HG02970 (cell line): ENCODE results near the gene RPH3AL.
"Not testable (repeated sequence)": the region's sequence is repeated elsewhere in the genome, so short reads cannot be mapped to it uniquely, and the experiment has no call there.

ENCODE experiments used
- ATAC-seq: cut with Tn5 transposase; IDR thresholded peaks from one replicate; pipeline ENCODE4 v1.9.1; 2021; ENCODE audit warnings: mild to moderate bottlenecking, moderate library complexity, moderate number of reproducible peaks; ENCODE audit not compliant: unreplicated experiment, low FRiP score

Gene RPH3AL

DNA sequence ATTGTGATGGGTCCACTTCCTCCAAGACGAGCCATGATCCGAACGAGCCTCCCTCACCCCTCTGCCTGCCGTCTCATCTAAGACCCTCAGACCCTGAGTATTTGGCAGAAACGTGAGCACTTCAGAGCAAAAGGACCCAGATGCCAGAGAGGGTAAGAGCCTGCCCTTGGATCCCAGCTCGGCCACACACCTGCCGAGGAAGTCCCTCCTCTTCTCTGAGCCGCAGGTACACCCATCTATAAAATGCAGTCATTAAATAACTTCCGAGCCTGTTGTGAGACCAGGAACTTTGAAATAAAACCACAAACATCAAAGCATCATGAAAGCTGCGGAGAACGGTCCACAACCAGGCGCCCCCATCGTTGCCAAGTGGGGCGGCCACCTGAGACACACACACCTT lies 106.4 kb downstream of the RPH3AL start:
- ATAC-seq = no peak

DNA sequence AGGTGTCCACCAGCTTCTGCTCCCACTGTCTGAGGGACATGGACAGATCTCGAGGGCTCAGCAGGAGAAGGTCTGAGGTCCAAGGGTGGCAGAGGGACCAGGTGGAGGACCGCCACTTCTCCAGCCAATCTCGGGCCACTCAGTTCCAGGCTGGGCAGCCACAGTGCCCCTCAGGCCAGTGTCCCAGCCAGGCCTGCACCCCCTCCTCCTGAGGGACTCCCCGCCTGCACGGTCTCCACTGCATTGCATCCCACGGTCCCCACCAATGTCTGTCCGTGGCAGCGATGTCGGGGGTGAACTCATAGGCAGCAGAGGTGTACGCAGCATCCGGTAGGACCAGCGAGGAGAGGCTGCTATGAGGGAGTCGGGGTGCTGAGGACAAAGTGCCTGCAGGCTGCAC lies 107.0 kb downstream of the RPH3AL start:
- ATAC-seq = no peak

DNA sequence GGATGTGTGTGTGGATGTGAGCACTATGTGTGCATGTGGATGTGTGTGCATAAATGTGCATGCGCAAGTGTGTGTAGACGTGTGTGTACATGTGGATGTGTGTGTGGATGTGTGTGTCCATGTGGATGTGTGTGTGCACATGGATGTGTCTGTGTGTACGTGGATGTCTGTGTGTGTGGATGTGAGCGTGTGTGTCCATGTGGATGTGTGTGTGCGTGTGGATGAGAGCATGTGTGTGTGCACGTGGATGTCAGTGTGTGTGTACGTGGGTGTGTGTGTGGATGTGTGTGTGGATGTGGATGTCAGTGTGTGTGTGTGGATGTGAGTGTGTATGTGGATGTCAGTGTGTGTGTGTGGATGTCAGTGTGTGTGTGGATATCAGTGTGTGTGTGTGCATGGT lies 107.6 kb downstream of the RPH3AL start:
- no peak for ATAC-seq

DNA sequence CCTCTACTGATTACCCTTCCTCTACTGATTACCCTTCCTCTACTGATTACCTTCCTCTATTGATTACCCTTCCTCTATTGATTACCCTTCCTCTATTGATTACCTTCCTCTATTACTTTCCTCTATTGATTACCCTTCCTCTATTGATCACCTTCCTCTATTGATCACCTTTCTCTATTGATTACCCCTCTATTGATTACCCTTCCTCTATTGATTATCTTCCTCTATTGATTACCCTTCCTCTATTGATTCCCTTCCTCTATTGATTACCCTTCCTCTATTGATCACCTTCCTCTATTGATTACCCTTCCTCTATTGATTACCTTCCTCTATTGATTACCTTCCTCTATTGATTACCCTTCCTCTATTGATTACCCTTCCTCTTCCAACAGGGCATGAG lies 108.7 kb downstream of the RPH3AL start:
- ATAC-seq = not testable (repeated sequence)

DNA sequence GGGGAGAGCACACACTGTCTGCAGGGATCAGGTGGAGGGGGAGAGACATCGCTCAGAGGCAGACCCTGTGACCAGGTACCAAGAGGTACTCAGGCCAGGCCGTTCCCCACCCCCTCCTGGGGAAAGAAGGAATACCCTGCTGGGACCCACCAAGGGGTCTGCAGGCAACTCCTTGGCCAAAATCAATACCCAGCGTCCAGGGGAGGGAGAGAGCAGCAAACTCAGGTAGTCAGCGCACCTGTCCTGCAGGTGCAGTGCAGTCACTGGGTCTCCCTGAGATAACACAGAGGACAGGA lies 113.7 kb downstream of the RPH3AL start:
- no peak for ATAC-seq

DNA sequence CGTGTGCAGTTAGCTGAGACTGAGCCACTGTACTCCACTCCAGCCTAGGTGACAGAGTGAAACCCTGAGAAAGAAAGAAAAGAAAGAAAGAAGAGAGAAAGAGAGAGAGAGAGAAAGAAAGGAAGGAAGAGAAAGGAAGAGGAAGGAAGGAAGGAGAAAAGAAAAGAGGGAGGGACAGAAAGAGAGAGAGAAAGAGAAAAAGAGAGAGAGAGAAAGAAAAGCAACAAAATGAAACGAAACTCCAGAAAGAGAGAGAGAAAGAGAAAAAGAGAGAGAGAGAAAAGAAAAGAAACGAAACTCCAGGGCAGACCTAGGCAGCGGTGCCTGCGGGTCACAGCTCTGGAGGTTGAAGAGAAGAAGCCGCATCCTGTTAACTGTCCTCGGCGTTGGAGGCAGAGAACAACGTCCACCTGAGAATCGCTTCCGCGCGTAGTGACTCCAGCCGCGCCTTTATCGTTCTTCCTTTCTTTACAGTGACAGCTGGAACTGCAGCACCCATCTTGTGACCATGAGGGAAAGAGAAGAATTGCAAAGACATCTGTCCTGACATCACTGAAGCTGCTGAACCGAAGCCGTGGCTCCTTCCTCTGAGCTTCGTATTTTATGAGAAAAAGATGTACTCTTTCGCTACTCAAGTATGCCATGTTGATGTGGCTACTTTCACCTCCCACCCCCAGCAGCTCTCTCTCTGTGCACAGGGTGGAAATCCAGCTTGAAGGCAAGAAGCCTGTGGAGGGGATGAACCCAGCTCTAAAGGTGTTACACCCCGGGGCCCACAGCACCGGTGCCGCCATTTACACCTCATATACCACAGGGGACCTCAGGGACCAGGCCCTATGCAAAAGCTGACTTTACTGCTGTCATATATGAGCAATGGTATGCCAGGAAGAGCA lies 114.3 kb downstream of the RPH3AL start:
- no peak for ATAC-seq

DNA sequence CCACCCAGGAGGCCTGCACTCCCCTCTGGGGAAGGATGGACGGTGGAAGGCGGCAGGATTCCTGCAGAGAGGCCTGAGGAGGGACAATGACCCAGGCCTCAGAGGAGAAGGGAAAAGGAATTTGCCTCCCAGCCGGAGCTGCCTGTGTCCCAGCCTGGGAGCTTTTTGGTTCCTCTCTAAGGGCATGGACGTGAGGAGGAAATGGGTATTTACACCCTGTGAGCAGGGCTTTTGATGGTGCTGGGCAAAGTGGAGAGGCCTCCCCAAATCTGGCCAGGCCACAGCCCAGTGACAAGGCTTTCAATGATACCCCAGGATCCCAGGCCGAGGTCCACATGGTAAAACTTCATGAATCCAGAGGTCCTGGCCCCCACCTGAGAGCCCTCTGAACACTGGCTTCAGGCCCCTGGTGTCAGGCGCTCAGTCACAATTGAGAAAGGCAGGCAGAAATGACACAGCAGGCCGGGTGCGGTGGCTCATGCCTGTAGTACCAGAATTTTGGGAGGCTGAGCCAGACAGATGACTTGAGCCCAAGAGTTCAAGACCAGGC lies 115.1 kb downstream of the RPH3AL start:
- ATAC-seq = no peak

DNA sequence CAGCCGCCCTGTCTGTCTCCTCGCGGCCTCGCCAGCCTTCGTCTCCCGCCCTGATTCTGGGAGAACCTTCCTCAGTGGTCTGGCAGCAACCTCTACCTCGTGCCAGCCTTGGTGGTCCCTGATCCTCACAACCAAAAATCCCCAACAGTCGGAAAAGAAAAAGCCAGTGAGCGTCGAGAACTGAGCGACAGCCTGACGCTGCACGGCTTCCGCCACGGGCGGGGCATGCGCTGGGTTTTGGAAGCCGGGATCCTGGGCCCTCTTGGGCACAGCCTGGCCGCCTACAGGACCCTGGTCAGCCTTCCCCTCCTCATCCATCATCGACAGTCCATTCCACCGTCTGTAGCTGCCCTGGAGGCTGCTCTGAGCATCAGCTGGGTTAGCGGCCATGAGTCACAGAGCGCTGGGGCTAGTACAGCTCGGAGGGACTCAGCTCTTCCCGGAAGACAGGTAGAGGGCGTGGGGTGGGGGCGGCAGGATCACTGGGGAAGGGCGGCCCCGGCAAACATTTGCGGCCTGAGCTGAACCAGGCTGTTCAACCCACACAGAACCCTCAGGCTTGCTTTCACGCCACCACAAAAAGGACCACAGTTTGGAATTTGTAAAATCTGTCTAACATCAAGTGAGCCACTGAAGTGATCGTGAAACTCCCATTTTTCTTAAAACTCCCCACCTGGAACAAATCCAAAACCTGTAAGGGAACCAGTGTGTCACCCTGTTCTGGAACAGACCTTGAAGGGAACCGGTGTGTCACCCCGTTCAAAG lies 115.8 kb downstream of the RPH3AL start:
- no peak for ATAC-seq

DNA sequence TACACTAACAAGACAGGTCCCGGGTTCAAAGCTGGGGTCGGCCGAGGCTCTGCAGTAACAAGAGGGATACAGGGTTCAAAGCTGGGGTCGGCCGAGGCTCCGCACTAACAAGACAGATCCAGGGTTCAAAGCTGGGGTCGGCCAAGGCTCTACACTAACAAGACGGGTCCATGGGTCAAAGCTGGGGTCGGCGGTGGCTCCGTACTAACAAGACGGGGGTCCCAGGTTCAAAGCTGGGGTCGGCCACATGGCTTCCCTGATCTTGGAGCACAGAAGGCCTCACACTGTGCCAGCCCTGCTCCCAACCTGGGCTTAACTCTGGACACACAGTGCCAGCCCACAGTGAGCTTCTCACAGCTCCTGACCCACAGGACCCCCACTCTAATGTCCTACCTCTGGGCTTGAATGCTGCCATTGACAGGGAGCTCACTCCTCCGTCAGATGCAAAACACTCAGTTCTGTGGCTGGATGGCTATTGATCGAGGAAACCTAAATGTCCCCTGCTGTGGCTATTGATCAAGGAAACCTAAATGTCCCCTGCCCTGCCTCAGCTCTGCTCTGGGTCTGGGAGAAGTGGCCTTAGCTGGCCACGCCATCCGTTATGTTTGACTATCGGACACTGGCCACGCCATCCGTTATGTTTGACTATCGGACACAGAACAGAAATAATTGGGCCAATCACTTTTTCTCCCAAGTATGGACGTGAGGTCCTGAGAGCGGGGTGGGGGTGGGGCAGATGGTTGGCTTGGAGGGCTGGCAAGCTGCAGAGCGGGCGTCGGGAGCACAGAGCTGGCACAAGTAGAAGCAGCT lies 116.6 kb downstream of the RPH3AL start:
- ATAC-seq = no peak

DNA sequence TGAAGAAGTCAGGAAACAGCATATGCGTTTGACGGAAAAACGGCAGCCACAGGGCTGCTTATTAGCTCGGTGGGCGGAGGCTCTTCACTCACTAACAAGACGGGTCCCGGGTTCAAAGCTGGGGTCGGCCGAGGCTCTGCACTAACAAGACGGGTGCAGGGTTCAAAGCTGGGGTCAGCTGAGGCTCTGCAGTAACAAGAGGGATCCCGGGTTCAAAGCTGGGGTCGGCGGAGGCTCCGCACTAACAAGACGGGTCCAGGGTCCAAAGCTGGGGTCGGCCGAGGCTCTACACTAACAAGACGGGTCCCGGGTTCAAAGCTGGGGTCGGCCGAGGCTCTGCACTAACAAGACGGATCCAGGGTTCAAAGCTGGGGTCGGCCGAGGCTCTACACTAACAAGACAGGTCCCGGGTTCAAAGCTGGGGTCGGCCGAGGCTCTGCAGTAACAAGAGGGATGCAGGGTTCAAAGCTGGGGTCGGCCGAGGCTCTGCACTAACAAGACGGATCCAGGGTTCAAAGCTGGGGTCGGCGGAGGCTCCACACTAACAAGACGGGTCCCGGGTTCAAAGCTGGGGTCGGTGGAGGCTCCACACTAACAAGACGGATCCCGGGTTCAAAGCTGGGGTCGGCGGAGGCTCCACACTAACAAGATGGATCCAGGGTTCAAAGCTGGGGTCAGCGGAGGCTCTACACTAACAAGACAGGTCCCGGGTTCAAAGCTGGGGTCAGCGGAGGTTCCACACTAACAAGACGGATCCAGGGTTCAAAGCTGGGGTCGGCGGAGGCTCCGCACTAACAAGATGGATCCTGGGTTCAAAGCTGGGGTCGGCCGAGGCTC lies 117.4 kb downstream of the RPH3AL start:
- ATAC-seq = not testable (repeated sequence)

DNA sequence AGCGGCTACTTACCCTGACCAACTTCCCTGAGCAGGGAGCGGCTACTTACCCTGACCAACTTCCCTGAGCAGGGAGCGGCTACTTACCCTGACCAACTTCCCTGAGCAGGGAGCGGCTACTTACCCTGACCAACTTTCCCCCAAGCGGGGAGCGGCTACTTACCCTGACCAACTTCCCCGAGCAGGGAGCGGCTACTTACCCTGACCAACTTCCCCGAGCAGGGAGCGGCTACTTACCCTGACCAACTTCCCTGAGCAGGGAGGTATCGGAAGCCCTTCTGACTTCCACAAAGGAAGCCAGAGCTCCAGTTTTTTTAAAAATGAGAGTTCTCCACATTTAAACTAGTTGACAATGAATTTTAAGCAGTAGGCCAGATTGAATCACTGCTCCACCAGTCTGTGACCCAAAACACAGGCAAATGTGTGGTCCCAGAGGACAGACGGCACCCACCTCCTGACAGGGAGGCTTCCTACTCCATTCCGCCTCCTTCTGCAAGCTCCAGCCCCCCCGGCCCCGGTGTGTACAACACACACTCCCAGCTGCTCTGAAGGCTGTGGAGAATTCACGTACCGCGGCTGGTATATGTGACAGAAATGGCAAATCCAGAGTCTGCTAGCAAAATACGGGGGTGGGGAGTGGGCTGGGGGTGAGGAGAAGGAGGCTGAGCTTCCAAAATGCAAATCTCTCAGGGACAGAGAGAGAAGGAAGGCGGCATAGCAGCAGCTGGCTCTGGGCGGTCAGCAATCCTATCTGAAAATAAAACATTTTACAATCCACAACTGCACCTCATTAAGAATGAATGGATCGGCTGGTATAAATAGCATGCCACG lies 118.2 kb downstream of the RPH3AL start:
- ATAC-seq = not testable (repeated sequence)

DNA sequence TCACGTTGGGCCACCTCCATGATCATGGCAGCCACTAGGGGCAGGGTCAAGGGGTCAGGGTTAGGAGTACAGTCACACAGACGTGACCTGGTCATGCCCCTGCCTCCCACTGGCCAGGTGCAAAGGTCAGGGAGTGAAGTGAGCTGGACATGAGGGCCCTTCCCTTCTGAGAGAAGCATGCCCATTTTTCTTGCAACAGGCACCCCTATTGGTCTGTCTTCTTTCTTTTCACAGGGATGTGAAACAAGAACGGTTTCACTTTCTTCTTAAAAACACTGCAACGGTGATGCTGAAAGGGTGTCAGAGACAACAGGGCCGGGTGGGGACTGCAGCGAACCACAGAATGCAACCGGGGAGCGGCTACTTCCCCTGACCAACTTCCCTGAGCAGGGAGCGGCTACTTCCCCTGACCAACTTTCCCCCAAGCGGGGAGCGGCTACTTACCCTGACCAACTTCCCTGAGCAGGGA lies 119.1 kb downstream of the RPH3AL start:
- ATAC-seq = no peak

DNA sequence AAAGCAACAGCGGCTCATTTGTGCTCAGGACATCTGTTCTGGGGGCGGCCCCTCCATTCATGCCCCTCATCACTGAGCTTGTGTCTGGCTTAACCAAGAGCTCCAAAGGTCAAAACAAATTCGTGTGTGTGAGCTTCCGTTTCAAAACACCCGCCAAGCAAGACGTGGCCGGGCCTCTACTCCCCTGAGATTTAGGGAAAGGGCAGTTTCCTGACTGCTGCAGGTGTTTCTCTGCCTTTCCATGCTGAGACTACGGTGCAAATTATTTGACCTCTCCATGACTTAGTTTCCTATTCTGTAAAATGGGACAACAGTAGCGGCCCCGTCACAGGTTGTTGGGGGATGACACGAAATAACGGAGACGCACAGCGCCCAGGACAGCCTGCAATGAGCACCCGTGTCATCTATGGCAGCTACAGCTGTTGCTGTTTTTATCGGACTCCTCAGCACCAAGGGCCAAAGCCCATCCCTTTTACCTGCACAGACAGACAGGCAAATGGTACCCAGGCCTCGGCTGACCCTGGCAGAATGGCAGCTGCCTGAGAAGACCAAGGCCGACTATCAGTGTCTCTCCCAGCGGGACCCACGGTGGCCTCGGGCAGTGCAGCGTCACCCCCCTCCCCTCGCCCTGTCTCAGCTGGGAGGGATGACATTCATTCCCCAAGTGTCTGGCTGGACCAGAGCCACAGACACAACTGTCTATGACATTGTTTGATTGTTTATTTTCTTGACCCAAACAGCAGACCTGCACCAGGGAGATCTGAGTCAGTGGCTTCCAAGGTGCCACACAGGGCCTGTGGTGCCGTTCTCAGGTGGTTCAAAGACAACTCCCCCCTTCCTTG lies 120.4 kb downstream of the RPH3AL start:
- no peak for ATAC-seq

DNA sequence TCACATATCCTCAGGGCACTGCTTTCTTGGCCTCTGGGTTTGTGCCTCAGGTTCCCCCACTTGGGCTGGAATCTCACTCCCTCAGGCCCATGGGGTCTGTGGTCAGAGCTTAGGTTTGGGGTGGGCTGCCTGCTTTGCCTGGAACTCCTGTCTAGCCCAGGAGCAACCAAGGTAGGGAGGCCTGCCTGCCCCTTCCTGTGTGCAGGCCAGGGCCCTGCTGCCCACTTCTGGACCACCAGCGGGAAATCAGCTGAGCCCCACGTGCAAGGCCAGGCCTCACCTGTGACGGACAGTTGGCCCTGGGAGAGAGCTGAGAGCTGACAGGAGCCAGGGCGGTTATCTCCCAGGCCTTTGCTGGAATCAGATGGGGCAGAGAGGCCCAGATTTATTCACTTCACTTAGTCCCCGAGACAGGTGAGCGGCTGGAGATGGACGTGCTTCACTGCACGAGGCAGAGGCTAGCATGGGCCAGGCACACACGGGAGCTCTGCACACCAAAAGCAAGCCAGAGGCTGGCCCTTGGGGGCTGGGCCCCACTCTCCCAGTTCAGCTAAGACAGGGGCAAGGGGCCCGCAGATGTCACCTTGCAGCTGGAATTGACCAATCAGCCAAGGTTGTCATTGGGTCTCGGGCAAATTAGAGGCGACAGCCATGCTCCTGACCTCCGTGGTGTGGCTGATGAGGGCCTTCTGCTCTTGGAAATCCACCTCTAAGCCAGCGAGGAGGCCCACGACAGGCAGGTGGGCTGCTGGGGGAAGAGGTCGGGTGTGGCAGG lies 121.2 kb downstream of the RPH3AL start:
- ATAC-seq = no peak

DNA sequence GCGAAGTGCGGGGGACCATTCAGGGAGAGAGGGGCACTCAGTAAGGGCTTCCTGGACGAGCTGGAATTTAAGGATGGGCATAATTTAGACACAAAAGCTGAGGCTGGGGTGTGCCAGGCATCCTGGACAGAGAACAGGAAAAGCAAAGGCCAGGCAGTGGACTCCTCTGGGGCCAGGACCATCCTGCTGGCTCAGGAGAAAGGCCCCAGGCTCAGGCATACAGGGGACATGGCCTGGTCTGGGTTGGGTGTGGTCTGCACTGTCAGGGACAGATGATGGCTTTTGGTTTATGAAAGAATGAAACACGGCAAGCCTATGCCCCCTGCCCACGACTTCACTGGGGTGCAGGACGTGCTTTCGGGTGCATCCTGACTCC lies 122.2 kb downstream of the RPH3AL start:
- ATAC-seq = no peak

DNA sequence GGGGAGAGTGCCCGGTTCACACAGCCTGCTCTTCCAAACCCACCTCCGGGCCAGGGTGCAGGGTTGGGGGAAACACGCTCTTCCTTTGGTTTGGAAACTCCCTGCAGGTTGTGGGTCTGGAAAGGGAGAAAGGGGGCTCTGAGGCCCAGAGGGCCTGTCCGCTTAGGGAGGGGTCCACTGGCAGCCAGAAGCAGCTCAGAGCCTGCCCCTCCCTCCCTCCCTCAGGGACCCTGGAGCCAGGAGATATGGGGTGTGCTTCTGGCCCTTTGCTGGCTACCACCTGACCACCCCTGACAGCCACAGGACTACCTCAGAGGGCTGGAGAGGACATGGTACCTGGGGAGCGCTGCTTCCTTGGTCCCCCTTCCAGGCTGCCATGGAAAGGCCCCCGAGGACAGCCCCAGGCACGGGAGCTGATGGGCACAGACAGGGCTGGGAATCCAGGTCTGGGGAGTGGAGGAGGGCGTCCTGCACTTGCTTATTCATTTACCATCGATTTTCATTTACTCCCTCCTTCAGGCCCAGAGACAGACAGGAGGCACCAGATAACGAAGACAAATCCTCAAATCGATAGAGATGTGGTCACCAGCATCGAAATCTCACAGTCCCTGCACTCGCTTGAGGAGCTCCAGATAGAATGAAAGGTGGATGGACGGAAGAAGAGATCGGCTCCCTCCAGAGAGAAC lies 122.8 kb downstream of the RPH3AL start:
- no peak for ATAC-seq
